Ectodermal cell (in vitro differentiated cells): ENCODE results near the gene ZSCAN31.

Experiments used
- H3K27ac ChIP-seq: 2 replicates; pipeline ENCODE4 v1.7.0; 2013; ENCODE audit warnings: mild to moderate bottlenecking, low read depth, low read length; ENCODE audit not compliant: insufficient read depth, poor library complexity, severe bottlenecking
- H3K27me3 ChIP-seq: 2 replicates; pipeline ENCODE4 v1.7.0; 2013; ENCODE audit warnings: mild to moderate bottlenecking, low read length; ENCODE audit not compliant: insufficient read depth, control insufficient read depth, poor library complexity, severe bottlenecking
- H3K36me3 ChIP-seq: one replicate; pipeline ENCODE4 v1.7.0; 2013; ENCODE audit warnings: low read length; ENCODE audit not compliant: control insufficient read depth, insufficient read depth
- H3K4me1 ChIP-seq: one replicate; pipeline ENCODE4 v1.7.0; 2013; ENCODE audit warnings: low read length; ENCODE audit not compliant: control insufficient read depth, insufficient read depth
- H3K4me3 ChIP-seq: 2 replicates; pipeline ENCODE4 v1.7.0; 2013; ENCODE audit warnings: low read depth, low read length, control low read depth; ENCODE audit not compliant: insufficient read depth
- H3K9me3 ChIP-seq: 2 replicates; pipeline ENCODE4 v1.7.0; 2013; ENCODE audit warnings: mild to moderate bottlenecking, low read length, moderate library complexity; ENCODE audit not compliant: control insufficient read depth
- WGBS, 2 experiments: methylation state at CpG; one replicate each; pipeline ENCODE4 v1.1.7; 2013; ENCODE audit warnings: missing lambda C conversion rate in 2 of 2; 5-methylcytosine and 5-hydroxymethylcytosine counted together

Gene ZSCAN31

DNA sequence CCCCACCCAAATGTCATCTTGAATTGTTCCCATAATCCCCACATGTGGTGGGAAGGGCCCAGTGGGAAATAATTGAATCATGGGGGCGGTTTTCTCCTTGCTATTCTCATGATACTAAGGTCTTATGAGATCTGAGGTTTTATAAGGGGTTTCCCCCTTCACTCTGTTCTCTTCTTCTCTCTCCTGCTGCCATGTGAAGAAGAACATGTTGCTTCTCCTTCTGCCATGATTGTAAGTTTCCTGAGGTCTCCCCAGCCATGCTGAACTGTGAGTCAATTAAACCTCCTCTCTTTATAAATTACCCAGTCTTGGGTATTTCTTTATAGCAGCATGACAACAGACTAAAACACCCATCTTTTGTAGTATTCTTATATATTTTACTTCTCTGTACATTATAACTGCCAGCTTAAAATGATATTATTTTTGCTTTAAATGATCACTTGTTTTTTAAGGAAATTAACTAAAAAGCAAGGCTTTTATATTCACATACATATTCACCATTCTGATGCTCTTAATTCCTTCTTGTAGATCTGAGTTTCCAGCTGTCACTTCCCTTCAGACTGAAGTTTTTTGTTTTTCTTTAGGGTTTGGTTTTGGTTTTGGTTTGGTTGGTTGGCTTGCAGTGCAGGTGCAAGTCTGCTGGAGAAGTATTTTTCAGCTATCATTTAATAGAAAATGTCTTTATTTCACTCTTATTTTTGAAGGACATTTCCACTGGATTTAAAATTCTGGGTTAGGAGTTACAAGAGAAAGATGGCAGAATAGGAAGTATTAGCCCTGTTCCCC is 4.6 kb upstream of the ZSCAN31 start:
- 60 to 90% methylated on average over 1 of the region's 1 CpG for WGBS, 2 experiments
- Histone ChIP-seq H3K4me1 (peaks cover 5% of the 10 kb centered on the region), H3K9me3 (no peaks in the 10 kb centered on the region), H3K4me3 (no peak overlapping the region), H3K36me3 (no peaks in the 10 kb centered on the region), H3K27me3 (peaks cover 1% of the 10 kb centered on the region), H3K27ac (no peak overlapping the region)

DNA sequence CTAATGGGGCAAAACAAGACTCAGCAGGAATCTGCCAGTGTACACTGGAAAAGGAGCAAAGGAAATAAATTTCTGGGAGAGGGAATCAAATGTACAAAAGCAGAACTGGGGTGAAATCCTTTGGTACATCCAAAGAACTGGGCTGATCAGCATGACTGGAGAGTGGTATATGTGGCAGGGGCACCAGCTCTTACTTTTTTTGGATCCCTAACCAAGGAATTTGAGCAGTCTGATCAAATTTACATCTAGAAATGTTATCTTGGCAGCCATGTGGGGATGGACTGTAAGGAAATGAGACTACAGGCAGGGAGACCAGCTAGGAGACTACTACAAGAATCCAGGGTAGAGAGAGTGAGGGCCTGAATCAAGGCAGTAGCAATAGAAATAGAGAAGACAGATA is 1.2 kb upstream of the ZSCAN31 start:
- H3K9me3 ChIP-seq, result no peaks in the 10 kb centered on the region
- peak overlapping the region; percentile 92 for H3K4me3 ChIP-seq
- no peaks in the 10 kb centered on the region for H3K36me3 ChIP-seq
- H3K27ac ChIP-seq, result no peak overlapping the region
- H3K27me3 ChIP-seq, result no peaks in the 10 kb centered on the region
- H3K4me1 ChIP-seq, result peaks cover 5% of the 10 kb centered on the region

DNA sequence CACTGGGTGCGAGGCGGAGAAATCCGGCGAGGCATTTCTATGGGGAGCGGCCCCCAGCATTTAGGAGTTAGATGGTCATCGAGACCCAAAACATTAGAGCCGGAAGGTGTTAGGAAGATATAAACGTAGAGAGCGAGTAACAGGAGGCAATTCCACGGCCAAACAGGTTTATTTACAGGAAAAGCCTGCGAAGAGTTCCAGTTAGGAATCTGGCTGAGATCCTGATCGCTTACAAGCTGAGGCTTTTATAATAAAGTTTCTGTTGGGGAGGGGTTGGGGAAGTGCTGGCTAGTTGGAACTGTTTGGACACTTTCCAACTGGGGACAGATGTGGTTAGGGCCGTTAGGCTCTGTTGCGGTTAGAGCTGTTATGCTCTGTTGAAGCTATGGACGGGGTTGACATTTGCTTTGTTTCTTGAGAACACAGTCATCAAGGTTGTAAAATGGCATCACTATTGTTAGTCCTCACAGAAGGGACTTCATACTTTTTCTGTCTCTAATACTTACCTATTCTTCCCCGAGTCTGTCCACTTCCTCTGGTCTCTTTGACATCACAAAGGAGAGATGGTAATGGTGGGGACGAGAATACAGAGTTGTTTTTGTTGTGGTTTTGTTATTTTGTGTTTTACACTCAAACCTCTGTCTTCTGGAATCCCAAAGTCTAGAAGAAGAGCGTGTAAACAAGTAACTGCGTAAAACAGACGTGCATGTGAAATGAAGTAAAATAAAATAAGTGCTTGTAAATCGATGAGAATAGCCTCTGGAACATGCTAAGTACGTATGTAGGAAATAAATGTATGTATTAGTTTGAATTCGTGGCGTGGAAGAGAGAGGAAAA is 554 bp upstream of the ZSCAN31 start:
- Histone ChIP-seq H3K27ac (peak overlapping the region; percentile 100), H3K9me3 (no peaks in the 10 kb centered on the region), H3K27me3 (no peaks in the 10 kb centered on the region), H3K4me3 (peak overlapping the region; percentile 92), H3K36me3 (no peaks in the 10 kb centered on the region), H3K4me1 (peaks cover 5% of the 10 kb centered on the region)
- WGBS, 2 experiments, result 19 to 21% methylated on average over 23 to 24 of the region's 24 CpGs

DNA sequence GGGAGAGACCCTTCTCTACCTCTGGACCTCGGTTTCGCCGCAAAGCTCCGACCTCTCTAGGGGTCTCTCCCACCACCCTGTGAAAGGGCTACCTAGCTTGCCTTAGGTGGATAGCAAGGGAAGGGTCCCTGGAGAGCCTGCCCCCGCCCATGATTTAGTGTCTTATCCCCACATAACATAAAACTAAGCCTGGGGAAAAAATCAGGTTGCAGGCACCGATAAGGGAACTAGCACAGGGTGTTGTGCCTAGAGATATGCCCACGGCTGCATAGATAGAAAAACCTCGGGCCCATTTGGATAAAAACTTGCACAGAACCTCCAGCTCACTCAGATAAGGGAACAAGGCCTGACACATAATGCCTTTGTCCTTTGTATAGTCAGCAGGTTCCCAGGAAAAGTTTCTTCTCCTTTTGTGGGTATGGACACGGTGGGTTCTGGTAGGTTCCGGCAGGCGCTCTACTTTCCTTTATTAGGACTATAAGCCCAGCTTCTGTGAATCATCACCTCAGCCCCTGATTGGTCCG is 846 bp downstream of the ZSCAN31 start:
- H3K27ac ChIP-seq, result peak overlapping the region; percentile 100
- no peaks in the 10 kb centered on the region for H3K27me3 ChIP-seq
- no peaks in the 10 kb centered on the region for H3K36me3 ChIP-seq

DNA sequence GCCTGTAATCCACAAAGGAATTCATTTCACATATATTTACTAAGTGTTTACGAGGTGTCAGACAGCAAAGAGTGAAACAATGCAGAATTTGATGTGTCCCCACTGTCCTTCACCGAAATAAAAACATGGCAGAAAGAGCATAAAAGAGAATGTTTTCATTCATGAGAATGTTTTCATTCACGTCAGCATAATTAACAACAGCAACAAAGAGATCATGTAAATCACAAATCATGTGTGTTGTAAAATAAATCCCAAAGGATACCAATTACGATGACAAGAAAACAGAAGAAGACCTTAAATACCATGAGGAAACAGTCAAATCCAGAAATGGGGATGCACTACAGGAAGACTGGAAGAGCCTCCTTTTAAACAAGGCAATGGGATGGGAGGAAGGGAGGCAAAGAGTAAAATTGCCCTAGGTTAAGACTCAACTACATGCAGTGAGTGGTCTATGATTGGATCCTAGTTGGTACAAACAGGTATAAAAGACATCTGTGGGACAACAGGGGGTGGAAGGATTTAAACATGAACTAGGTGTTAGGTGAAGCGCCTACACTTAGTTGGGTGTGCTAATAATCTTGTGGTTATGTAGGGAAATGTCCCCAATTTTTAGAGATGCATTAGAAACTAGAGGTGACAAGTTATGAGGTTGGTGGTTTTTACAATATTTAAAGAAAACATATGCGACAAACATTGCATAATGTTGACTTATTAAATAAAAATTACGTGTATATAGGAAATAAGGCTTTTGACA is 1.5 kb downstream of the ZSCAN31 start:
- no peaks in the 10 kb centered on the region for H3K27me3 ChIP-seq
- peak overlapping the region; percentile 92 for H3K4me3 ChIP-seq
- WGBS, 2 experiments, result 88 to 100% methylated on average over 6 to 7 of the region's 7 CpGs
- H3K9me3 ChIP-seq, result no peaks in the 10 kb centered on the region
- H3K27ac ChIP-seq, result peak overlapping the region; percentile 100
- peaks cover 5% of the 10 kb centered on the region for H3K4me1 ChIP-seq
- H3K36me3 ChIP-seq, result no peaks in the 10 kb centered on the region

More for the DNA sequence above, 846 bp downstream of the ZSCAN31 start:
- Histone ChIP-seq H3K4me1 (peaks cover 5% of the 10 kb centered on the region), H3K4me3 (peak overlapping the region; percentile 92), H3K9me3 (no peaks in the 10 kb centered on the region)
- 51 to 61% methylated on average over 12 of the region's 12 CpGs for WGBS, 2 experiments

DNA sequence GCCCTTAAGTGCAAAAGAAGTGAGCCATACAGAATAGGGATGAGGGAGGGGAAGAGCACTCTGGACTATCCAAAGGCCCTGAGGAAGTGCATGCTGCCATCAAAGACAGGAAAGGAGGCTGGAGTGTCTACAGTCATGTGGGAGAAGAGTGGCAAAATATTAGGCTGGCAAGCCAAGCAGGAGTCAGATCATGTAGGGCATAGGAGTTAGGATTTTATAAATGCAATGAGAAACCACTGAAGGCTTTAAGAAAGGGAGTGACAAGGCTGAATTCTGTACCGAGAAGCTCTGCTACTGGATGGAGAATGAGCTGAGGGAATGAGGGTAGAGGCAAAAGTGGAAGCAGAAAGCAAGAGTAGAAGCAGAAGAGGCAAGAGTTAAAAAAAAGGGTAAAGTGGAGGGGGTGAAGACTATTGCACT is 2.3 kb downstream of the ZSCAN31 start:
- no peak overlapping the region for H3K27ac ChIP-seq
- H3K4me1 ChIP-seq, result peaks cover 5% of the 10 kb centered on the region
- WGBS, 2 experiments, result 90 to 95% methylated on average over 1 of the region's 1 CpG
- no peaks in the 10 kb centered on the region for H3K36me3 ChIP-seq
- no peaks in the 10 kb centered on the region for H3K9me3 ChIP-seq
- H3K27me3 ChIP-seq, result no peaks in the 10 kb centered on the region
- no peak overlapping the region for H3K4me3 ChIP-seq

DNA sequence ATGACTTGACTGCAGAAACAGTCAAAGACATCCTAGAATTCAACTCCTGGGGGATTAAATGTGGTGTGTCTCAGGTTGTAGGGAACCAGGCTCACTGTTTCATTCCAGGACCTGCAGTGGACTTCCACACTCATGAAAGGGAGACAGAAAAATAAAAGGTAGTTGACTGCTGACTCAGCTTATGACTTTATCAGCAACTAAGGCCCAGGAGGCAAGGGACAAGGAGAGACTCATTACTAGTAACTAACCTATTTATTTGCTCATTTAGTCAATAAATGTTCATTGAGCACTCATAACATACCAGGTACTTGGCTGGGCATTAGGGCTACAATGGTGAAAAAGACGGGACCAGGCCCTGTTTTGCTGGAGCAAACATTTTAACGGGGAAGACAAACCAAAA is 2.9 kb downstream of the ZSCAN31 start:
- no peaks in the 10 kb centered on the region for H3K9me3 ChIP-seq
- H3K27ac ChIP-seq, result no peak overlapping the region
- no peaks in the 10 kb centered on the region for H3K27me3 ChIP-seq
- peaks cover 5% of the 10 kb centered on the region for H3K4me1 ChIP-seq
- no peak overlapping the region for H3K4me3 ChIP-seq
- H3K36me3 ChIP-seq, result no peaks in the 10 kb centered on the region
- WGBS, 2 experiments, result 100% methylated on average over 1 of the region's 2 CpGs; no CpG with 5 or more reads in 1 of the 2 experiments

DNA sequence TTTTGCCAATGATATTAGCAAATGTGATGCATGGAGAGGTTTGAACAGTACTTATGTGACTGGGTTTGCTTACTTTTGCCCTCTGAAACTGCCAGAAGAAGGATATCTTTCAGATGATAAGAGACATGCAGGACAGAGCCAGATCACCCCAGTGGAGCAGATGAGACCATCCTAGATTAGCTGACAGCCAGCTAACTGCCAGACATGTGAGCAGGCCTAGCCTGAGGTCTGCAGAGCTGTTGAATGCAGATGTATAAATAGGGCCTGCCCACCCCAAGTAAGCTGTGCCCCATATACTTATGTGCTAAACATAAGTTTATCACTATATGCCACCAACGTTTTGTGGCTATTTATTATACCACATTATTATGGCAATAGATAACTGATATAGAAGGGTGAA is 5.9 kb downstream of the ZSCAN31 start:
- peaks cover 13% of the 10 kb centered on the region for H3K9me3 ChIP-seq
- H3K4me3 ChIP-seq, result no peak overlapping the region
- 67% methylated on average over 1 of the region's 1 CpG; no CpG with 5 or more reads in 1 of the 2 experiments for WGBS, 2 experiments

DNA sequence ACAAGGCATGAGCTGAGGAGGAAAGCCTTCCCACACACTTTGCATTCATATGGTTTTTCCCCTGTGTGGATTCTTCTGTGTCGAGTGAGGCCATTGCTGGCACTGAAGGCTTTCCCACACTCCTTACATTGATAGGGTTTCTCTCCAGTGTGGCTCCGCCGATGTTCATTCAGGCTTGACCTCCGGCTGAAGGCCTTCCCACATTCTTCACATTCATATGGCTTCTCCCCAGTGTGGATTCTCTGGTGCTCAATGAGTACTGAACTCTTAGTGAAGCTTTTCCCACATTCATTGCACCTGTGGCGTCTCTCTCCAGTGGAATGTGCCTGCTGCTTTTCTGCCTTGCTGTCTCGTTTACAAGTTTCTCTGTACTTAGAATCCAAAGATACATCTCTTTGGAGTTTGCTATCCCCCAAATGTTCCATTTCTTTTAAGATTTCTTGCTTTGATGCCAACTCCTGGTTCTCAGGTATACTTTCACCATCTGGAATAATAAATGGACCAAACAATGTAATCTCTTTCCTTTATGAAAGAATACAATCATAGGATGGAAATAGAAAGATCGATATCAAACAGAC is 9.5 kb downstream of the ZSCAN31 start:
- Histone ChIP-seq H3K4me3 (no peak overlapping the region), H3K27me3 (no peaks in the 10 kb centered on the region), H3K27ac (no peak overlapping the region), H3K36me3 (peaks cover 27% of the 10 kb centered on the region), H3K9me3 (peaks cover 13% of the 10 kb centered on the region), H3K4me1 (no peaks in the 10 kb centered on the region)
- WGBS, 2 experiments, result 92 to 93% methylated on average over 7 of the region's 7 CpGs

More for the DNA sequence above, 5.9 kb downstream of the ZSCAN31 start:
- Histone ChIP-seq H3K36me3 (peaks cover 23% of the 10 kb centered on the region), H3K4me1 (no peaks in the 10 kb centered on the region), H3K27ac (no peak overlapping the region), H3K27me3 (no peaks in the 10 kb centered on the region)
